22Rv1 (cell line): Measurements from ENCODE around the gene ZSCAN30.

Experiments used
- H3K27ac ChIP-seq: fragments of 450-650 bp; 2 replicates; pipeline ENCODE4 v1.5.1; 2017
- ZFX ChIP-seq: fragments of 450-650 bp; IDR thresholded peaks from 2 replicates; pipeline ENCODE4 v1.6.1; 2017; ENCODE audit warnings: antibody characterized with exemption, borderline replicate concordance
- TF ChIP-seq, protein P1 (sequence below): fragments of 450-650 bp; IDR thresholded peaks from 2 replicates; pipeline ENCODE4 v1.5.1; 2017; ENCODE audit warnings: mild to moderate bottlenecking

Gene ZSCAN30

DNA sequence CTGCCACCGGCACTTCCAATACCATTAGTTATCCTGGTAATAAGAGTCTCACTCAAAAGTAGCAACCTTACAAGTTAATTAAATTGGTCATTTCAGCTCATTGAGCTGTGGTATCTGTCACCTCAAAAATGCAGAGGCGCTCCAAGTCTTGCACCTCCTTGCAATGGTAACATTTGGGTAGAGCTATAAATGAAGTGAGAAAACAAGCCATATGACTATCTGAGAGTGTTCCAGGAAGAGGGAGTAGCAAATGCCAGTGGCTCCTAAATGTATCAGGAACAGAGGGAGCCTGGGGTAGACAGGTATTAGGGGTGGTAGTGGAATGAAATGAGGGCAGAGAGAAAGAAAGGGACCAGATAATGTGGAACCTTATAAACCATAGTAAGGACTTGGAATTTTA is 6.0 kb upstream of the ZSCAN30 start:
- no peak overlapping the region for H3K27ac ChIP-seq
- TF ChIP-seq, protein P1, sequence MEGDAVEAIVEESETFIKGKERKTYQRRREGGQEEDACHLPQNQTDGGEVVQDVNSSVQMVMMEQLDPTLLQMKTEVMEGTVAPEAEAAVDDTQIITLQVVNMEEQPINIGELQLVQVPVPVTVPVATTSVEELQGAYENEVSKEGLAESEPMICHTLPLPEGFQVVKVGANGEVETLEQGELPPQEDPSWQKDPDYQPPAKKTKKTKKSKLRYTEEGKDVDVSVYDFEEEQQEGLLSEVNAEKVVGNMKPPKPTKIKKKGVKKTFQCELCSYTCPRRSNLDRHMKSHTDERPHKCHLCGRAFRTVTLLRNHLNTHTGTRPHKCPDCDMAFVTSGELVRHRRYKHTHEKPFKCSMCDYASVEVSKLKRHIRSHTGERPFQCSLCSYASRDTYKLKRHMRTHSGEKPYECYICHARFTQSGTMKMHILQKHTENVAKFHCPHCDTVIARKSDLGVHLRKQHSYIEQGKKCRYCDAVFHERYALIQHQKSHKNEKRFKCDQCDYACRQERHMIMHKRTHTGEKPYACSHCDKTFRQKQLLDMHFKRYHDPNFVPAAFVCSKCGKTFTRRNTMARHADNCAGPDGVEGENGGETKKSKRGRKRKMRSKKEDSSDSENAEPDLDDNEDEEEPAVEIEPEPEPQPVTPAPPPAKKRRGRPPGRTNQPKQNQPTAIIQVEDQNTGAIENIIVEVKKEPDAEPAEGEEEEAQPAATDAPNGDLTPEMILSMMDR = no peak
- no peak for TF ChIP-seq ZFX

- peak overlapping the region; percentile 76; the same call in 1 of the 2 replicates for H3K27ac ChIP-seq
- TF ChIP-seq ZFX = no peak
- TF ChIP-seq, protein P1 = no peak
These were observed 1.1 kb upstream of the ZSCAN30 start for GRCh38 chr18:35291166-35291565.

DNA sequence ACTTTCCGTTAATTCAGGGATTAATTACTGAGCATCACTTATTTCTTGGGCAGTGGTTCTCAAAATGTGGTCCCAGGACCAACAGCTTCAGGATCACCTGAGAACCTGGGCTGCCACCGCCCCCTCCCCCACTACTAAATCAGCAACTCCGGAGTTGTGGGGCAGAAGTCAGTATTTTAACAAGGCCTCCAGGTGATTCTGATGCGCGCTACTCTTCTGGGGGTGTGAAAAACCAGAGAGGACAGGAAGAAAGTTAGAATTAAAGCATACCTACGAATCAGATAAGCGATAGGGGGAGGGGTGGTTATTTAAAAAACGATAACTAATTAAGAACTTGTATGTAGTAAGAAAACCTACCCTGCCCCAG is 319 bp downstream of the ZSCAN30 start:
- peak overlapping the region; percentile 76 for H3K27ac ChIP-seq
- TF ChIP-seq, protein P1 = no peak
- no peak for TF ChIP-seq ZFX

DNA sequence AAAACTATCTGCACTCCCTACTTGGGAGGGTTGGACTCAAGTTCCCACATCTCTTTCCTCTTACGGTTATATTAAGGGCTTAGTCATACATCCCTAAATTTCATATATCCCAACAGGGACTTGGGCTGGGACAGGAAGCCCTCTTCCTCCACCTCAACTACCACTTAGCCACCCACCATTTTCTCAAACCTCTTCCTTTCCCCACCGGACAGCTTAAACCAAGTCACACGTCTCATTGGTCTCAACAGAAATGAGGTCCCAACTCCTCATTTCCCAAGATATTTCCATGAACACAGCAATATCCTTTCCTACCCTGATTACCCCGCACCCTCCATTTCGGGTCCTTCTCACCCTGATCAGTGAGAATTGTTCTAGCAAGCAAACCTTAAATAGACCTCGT is 736 bp downstream of the ZSCAN30 start:
- peak overlapping the region; percentile 76 for H3K27ac ChIP-seq
- TF ChIP-seq, protein P1 = no peak
- no peak for TF ChIP-seq ZFX

- TF ChIP-seq, protein P1 = no peak
- no peak for TF ChIP-seq ZFX
- H3K27ac ChIP-seq = no peak overlapping the region
These were observed 5.2 kb downstream of the ZSCAN30 start for GRCh38 chr18:35284841-35285240.

DNA sequence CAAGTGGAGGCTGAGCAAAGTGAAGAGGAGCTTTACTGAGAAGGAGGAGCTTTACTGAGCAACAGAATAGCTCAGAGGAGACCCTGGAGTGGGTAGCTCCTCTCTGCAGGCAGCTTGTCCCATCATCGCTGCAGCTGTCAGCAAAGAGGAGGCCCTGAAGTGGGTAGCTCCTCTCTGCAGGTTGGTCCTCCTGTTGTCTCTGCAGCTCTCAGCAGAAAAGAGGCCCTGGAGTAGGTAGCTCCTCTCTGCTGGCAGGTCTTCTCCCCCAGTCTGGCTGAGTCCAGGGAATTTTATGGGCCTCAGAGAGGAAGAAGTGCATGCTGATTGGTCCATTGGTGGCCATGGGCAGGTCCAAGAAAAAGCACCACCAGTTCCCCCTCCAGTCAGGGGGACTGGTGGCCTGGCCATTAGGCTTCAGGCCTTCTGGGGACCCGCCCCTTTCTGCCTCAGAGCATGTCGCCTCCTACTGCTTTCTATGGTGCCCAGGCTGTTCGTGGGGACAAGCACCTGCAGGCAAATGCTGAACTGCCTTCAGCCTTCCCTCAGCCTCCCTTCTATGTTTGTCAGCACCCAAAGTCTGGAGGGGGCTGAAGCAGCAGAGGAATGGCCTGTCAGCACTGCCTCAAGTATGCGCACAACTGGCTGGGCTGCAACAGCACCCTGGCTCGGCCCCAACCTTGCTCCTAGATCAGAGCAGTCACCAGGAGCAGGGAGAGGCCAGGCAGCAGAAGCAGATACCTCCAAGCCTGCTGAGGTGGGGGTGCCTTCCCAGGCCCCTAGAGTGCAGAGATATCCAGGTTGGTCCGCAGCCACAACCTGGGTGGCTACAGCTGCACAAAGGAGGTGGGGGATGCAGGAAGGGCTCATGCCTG is 5.9 kb downstream of the ZSCAN30 start:
- H3K27ac ChIP-seq = no peak overlapping the region
- TF ChIP-seq ZFX = no peak
- TF ChIP-seq, protein P1 = no peak

DNA sequence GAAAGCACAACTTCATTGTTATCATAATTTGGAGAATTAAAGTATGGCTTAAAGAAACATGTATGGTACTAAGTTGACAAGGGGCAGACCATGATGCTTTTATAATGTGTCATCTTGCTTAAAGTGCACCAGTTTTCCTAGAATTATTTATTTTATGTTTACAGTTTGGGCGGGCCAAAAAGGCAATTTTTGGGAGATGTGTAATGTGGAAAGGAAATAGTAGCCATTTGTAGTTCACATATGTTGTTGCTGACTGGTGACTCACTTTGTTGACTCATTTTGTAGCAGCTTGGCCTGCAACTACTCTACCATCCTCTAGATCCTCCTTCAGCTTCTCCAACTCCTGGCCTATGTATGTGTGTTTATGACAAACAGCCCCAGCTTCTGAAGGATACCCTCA is 7.7 kb downstream of the ZSCAN30 start:
- TF ChIP-seq, protein P1 = no peak
- TF ChIP-seq ZFX = no peak
- H3K27ac ChIP-seq = no peak overlapping the region
